Ramos (cell line): ENCODE results near the gene IRF5.

Experiments
- in situ Hi-C: fragments of 300-500 bp; cut with MboI; formaldehyde crosslinking; loops from one replicate; pipeline ENCODE4 v1.14.3; 2022; ENCODE audit warnings: low sequenced_read_pairs; ENCODE audit not compliant: unreplicated experiment

Gene IRF5

GRCh38 chr7:128937647-128938543 lies at the start of gene IRF5:
Gene IRF5 (plus strand): TSS chr7:128937927. CDS start chr7:128942082, 4,155 bp downstream.
- in situ Hi-C loops, result no loop called here

GRCh38 chr7:128888039-128888755 lies 49.5 kb upstream of the IRF5 start:
- in situ Hi-C loops, result loop anchor here (10.0 kb wide), 1 partner anchor 283 kb away; no protein-coding TSS in a partner anchor

GRCh38 chr7:128888756-128889095 lies 49.0 kb upstream of the IRF5 start:
- in situ Hi-C loops, result loop anchor here (10.0 kb wide), 1 partner anchor 284 kb away; no protein-coding TSS in a partner anchor

GRCh38 chr7:128889121-128889520 lies 48.6 kb upstream of the IRF5 start:
- in situ Hi-C loops, result loop anchor here (10.0 kb wide), 1 partner anchor 284 kb away; no protein-coding TSS in a partner anchor

GRCh38 chr7:128890306-128891109 lies 47.2 kb upstream of the IRF5 start:
- in situ Hi-C loops, result no loop called here

GRCh38 chr7:128891110-128891941 lies 46.4 kb upstream of the IRF5 start:
- in situ Hi-C loops, result no loop called here

DNA sequence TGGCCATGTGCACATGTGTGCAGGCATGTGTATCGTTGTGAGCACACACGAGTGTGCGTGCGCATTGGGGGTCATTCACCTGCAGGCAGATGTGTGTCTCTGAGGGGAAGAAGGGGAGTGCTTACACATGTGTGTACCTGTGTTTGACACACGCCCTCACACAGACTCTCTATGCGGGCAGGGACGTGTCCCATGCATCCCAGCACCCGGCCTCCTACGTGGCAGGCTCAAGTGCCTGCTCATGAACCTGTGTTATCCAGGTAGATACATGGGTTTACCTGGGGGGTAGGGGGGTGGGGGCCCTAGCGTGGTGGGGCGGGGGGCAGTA lies 45.8 kb upstream of the IRF5 start:
- in situ Hi-C loops, result no loop called here

GRCh38 chr7:128892521-128893250 lies 45.0 kb upstream of the IRF5 start:
- in situ Hi-C loops, result no loop called here

DNA sequence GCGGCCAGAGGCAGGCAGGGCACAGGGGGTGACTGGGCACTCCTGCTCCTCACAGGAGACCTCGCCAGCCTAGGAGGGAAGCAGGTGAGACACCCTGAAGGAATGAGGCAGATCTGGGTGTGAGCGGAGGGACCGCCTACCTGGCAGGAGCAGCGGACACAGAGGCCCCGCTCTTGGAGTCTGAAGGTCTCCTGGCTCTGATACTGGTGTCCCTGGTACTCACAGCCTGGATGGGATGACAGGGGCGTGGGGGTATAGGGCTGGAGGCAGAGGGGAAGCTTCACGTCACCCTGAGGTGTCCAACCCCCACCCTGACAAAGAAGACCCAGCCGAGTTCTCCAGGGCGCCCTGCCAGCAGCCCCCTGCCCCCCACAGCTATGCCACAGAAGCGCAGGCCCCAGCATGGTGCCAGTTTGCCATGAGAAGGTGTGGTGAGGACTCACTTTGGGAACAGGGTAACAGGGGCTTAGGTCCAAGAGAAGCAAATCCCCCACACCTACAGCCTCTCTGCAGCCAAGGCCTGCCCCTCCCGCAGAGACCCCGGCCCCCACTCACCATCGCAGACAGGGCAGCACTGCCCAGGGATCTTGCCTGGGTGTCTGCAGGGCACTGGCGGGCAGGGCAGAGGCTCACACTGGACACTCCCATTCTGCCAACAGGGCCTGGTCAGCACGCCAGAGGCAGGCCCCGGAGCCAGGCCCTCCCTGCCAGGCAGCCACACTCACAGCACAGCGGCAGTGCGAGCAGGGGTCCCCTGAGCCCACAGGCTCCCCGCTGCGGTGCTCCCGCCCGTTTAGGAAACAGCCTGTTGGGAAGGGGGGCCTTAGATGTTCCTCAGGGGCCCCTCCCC lies 44.3 kb upstream of the IRF5 start:
- in situ Hi-C loops, result no loop called here

- in situ Hi-C loops, result no loop called here
Observed at GRCh38 chr7:128894101-128894440, 43.7 kb upstream of the IRF5 start.

- in situ Hi-C loops, result no loop called here
Observed at GRCh38 chr7:128895320-128895719, 42.4 kb upstream of the IRF5 start.

- in situ Hi-C loops, result no loop called here
Observed at GRCh38 chr7:128899392-128899791, 38.3 kb upstream of the IRF5 start.

GRCh38 chr7:128900237-128900636 lies 37.5 kb upstream of the IRF5 start:
- in situ Hi-C loops, result loop anchor here (10.0 kb wide), 1 partner anchor 305 kb away; no protein-coding TSS in a partner anchor

DNA sequence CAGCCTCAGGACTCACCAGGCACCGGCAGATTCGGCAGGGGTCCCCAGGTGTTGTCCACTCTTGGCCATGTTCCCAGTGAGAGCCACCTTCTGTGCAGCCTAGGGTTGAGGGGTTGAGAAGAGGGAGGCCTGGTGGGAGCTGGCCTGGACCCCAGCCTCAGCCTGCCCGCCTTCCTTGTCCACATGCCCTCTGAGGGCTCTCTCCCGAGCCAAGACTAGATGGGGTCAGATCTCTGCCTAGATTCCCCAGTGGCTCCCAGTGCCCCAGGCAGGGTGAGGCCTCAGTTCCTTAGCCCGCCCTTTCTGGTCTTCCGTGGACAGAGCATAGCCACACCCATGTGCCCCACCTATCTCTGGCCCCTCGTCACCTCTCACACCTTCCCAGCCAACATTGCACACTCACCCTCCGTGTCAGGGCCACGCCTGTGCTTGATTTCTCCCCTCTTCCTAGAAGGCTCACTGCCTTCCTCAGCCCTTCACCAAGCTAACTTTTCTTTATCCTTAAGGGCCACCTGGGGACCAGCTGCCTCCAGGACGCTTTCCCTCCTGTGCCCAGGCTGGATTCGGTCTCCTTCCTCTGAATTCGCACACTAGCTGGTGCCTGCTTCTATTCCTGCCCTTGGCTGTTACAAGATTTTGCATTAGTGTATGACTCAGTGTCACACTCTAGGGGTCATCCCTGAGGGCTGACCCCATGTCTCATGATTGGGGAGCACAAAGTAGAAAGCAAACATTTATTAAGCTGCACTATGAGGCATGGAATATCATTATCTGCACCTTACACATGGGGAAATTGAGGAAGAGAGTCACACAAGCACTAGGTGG lies 34.8 kb upstream of the IRF5 start:
- in situ Hi-C loops, result loop anchor here (10.0 kb wide), 1 partner anchor 302 kb away; no protein-coding TSS in a partner anchor

- in situ Hi-C loops, result loop anchor here (10.0 kb wide), 1 partner anchor 301 kb away; no protein-coding TSS in a partner anchor
Observed at GRCh38 chr7:128903621-128904361, 33.9 kb upstream of the IRF5 start.

DNA sequence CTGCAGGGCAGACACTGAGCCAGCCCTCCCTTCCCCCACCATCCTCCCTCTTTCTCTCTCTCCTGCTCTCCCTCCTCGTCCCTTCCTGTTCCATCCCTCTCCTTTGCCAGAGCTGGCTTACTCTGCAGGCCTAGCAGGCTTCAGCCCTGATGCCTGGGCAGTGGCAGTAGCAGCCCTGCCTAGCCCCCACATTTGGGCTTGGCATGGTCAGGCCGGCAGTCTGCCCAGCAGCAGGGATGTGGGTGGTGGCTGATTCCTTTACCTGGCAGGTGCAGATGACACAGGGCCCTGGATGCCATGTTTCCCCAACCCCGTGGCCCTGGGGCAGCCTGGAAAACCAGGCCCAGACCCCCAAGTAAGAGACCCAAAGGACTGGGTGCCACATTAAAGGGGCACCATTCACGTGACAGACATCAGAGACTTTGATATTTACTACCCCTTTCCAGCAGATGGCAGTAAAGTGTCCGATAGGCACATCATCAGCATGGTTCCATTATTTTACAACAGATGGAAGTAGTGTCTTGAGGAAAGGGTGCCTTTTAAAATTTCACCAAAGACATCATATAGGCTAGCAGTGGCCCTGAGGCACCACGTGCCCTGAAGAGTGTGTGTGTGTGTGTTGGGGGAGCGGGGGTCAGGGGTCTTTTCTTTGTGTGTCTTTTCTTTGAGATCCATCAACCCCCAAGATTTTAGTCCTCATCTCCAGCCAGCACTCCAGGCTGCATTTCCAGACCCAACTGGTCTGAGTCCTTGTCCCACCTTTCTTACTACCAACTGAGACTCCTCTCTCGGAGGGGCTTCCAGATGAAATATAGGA lies 33.1 kb upstream of the IRF5 start:
- in situ Hi-C loops, result loop anchor here (5.0 to 10.0 kb wide), 2 partner anchors 188 to 300 kb away; no protein-coding TSS in a partner anchor
